ENCODE measurements around the gene PRR23A. TPM values are rescaled to one million over a fixed set of nuclear protein-coding genes. Genes with fewer than 3 reads are reported as not detected.

The PRR23A gene
- total RNA-seq, 1 donor from 2014 or later, result not detected

DNA sequence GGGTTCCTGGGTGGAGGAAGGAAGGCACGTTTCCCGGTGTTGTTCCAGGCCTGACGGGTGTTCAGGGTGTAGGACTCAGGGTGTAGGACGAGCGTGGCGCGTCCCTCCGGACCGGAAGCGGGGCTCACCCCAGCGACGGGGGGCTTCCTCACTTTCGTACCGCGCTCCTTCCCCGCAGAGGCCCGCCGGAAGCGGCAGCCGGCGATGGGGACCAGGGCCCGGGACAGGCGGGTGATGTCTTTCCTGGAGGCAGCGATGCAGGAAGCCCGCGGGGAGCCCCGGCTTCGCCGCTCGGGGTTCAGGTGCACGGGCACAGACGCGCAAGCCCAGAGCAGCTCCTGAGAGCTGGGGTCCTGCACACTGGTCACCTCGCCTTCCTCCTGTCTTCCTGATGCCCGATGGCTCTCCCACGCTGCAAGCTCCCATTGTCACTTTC, 45.6 kb downstream of the PRR23A start:
- no peak for TF ChIP-seq EZH2phosphoT487 (IDR thresholded peaks at IDR 0.05)
- no peak for TF ChIP-seq EZH2 (IDR thresholded peaks at IDR 0.05)
- TF ChIP-seq, protein P1, sequence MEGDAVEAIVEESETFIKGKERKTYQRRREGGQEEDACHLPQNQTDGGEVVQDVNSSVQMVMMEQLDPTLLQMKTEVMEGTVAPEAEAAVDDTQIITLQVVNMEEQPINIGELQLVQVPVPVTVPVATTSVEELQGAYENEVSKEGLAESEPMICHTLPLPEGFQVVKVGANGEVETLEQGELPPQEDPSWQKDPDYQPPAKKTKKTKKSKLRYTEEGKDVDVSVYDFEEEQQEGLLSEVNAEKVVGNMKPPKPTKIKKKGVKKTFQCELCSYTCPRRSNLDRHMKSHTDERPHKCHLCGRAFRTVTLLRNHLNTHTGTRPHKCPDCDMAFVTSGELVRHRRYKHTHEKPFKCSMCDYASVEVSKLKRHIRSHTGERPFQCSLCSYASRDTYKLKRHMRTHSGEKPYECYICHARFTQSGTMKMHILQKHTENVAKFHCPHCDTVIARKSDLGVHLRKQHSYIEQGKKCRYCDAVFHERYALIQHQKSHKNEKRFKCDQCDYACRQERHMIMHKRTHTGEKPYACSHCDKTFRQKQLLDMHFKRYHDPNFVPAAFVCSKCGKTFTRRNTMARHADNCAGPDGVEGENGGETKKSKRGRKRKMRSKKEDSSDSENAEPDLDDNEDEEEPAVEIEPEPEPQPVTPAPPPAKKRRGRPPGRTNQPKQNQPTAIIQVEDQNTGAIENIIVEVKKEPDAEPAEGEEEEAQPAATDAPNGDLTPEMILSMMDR (IDR thresholded peaks at IDR 0.05), result no peak
- Mint-ChIP-seq H3K36me3 (no peaks in the 10 kb centered on the region), H3K4me3 (no peak overlapping the region), H3K27me3 (ENCODE audit: insufficient read depth, low read depth) (peaks cover 12% of the 10 kb centered on the region), H3K9me3 (peaks cover 6% of the 10 kb centered on the region), H3K4me1 (no peaks in the 10 kb centered on the region), H3K27ac (no peak overlapping the region)
- H2AFZ ChIP-seq (replicated peaks), result no peak overlapping the region
- H3F3A ChIP-seq (ENCODE audit: low read depth), result no peaks in the 10 kb centered on the region
- no peak overlapping the region for H3K27ac ChIP-seq
- no peak overlapping the region for H3K4me2 ChIP-seq
- no peak for DNase-seq (ENCODE audit: low spot score)
- H3K79me2 ChIP-seq (ENCODE audit: low read depth), result no peaks in the 10 kb centered on the region
- peaks cover 50% of the 10 kb centered on the region for H3K27me3 ChIP-seq
- no peaks in the 10 kb centered on the region for H3K36me3 ChIP-seq
- no peak overlapping the region for H3K4me3 ChIP-seq
- no peak overlapping the region for H3K9ac ChIP-seq
- H3K4me1 ChIP-seq, result no peaks in the 10 kb centered on the region
- peaks cover 14% of the 10 kb centered on the region for H3K9me3 ChIP-seq (ENCODE audit: low read depth)
- no peaks in the 10 kb centered on the region for H4K20me1 ChIP-seq (ENCODE audit: low read depth)

Other genes with a start within 250 kb of the PRR23A start
- gene PIK3CB, start 171.3 kb downstream of the PRR23A start, total RNA-seq (ENCODE audit: low replicate concordance), result 11.1 and 17.7 TPM in 2 replicates
- not detected in 2 replicates for gene FOXL2, start 59.1 kb downstream of the PRR23A start, total RNA-seq (ENCODE audit: low replicate concordance)
- gene FOXL2NB, start 59.1 kb downstream of the PRR23A start, total RNA-seq (ENCODE audit: low replicate concordance), result 0.09 TPM in 1 of 2 replicates, not detected in the other
- not detected in 2 replicates for gene PRR23B, start 14.7 kb upstream of the PRR23A start, total RNA-seq (ENCODE audit: low replicate concordance)
- gene PRR23C, start 38.6 kb upstream of the PRR23A start, total RNA-seq (ENCODE audit: low replicate concordance), result not detected in 2 replicates